K562 (cell line): ENCODE results near the gene KRT31.

ENCODE experiments used
- BRF1 ChIP-seq: IDR thresholded peaks from 3 replicates; pipeline ENCODE4 v1.6.1; 2011; ENCODE audit warnings: borderline replicate concordance, mild to moderate bottlenecking; ENCODE audit not compliant: insufficient read length; ENCODE audit errors: extremely low read depth
- CCAR2 ChIP-seq: fragments of 200-400 bp; formaldehyde crosslinking; IDR thresholded peaks from 2 replicates; pipeline ENCODE4 v1.6.1; 2017; ENCODE audit warnings: mild to moderate bottlenecking, low read depth, low read length
- CREB3 ChIP-seq: fragments of 450-650 bp; conservative IDR thresholded peaks from 2 replicates; pipeline ENCODE4 v1.6.1; 2016; ENCODE audit warnings: missing genetic modification characterization, low read depth, mild to moderate bottlenecking, missing compliant biosample characterization, moderate library complexity
- CTBP1 ChIP-seq: fragments of 450-650 bp; IDR thresholded peaks from 2 replicates; pipeline ENCODE4 v1.6.1; 2016; ENCODE audit warnings: borderline replicate concordance
- EHMT2 ChIP-seq: fragments of 450-650 bp; IDR thresholded peaks from 2 replicates; pipeline ENCODE4 v1.6.1; 2018; ENCODE audit warnings: antibody characterized with exemption
- MTF1 ChIP-seq: fragments of 250-450 bp; sonication (Bioruptor Pico); IDR thresholded peaks from 2 replicates; pipeline ENCODE4 v1.9.0; 2021; ENCODE audit warnings: moderate library complexity, mild to moderate bottlenecking, inconsistent platforms, borderline replicate concordance
- NFRKB ChIP-seq: fragments of 450-650 bp; IDR thresholded peaks from 2 replicates; pipeline ENCODE4 v1.6.1; 2016; ENCODE audit warnings: low read depth
- POLR2A ChIP-seq: fragments of 450-650 bp; conservative IDR thresholded peaks from 2 replicates; pipeline ENCODE4 v1.6.1; 2016
- RAD51 ChIP-seq: fragments of 450-650 bp; IDR thresholded peaks from 2 replicates; pipeline ENCODE4 v1.7.1; 2016; ENCODE audit warnings: low read depth, mild to moderate bottlenecking, borderline replicate concordance
- YY1 ChIP-seq, 3 experiments: IDR thresholded peaks; 2 replicates each; pipeline ENCODE4 v1.6.1; 2011; ENCODE audit warnings: low read length in 2 of 3, mild to moderate bottlenecking in 2 of 3, moderate library complexity in 2 of 3, borderline replicate concordance in 1 of 3, control low read depth in 1 of 3, low read depth in 1 of 3; ENCODE audit not compliant: insufficient read depth in 3 of 3, insufficient replicate concordance in 2 of 3, control insufficient read depth in 1 of 3, insufficient read length in 1 of 3; ENCODE audit errors: extremely low read depth in 1 of 3
- ZKSCAN8 ChIP-seq: fragments of 200-800 bp; sonication (Bioruptor generic); IDR thresholded peaks from 2 replicates; pipeline ENCODE4 v1.6.1; 2016; ENCODE audit warnings: missing genetic modification characterization, missing compliant biosample characterization
- ZNF511 ChIP-seq: sonication (generic); formaldehyde crosslinking; IDR thresholded peaks from 2 replicates; pipeline ENCODE4 v1.8.0; 2022; ENCODE audit warnings: mild to moderate bottlenecking, missing genetic modification reagents
- TF ChIP-seq, protein P1 (sequence below): IDR thresholded peaks from 2 replicates; pipeline ENCODE4 v1.6.1; 2016; ENCODE audit warnings: missing genetic modification characterization, missing compliant biosample characterization

- TF ChIP-seq MTF1 (CRISPR knock-in tag) = no peak
- TF ChIP-seq CREB3 (tag) = no peak
- TF ChIP-seq POLR2A = no peak
- TF ChIP-seq ZNF511 = no peak
- TF ChIP-seq, protein P1, sequence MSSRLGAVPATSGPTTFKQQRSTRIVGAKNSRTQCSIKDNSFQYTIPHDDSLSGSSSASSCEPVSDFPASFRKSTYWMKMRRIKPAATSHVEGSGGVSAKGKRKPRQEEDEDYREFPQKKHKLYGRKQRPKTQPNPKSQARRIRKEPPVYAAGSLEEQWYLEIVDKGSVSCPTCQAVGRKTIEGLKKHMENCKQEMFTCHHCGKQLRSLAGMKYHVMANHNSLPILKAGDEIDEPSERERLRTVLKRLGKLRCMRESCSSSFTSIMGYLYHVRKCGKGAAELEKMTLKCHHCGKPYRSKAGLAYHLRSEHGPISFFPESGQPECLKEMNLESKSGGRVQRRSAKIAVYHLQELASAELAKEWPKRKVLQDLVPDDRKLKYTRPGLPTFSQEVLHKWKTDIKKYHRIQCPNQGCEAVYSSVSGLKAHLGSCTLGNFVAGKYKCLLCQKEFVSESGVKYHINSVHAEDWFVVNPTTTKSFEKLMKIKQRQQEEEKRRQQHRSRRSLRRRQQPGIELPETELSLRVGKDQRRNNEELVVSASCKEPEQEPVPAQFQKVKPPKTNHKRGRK (tag) = no peak
- TF ChIP-seq CTBP1 = no peak
- TF ChIP-seq NFRKB = no peak
- no peak for TF ChIP-seq CCAR2
- no peak for TF ChIP-seq EHMT2
- no peak for TF ChIP-seq ZKSCAN8 (CRISPR knock-in tag)
- TF ChIP-seq BRF1 = no peak
- TF ChIP-seq YY1 (IDR thresholded peaks at IDR 0.05; ENCODE audit: borderline replicate concordance in 1 of 3, control insufficient read depth in 1 of 3, extremely low read depth in 1 of 3, insufficient read depth in 3 of 3, insufficient read length in 1 of 3, insufficient replicate concordance in 2 of 3, low read depth in 1 of 3, low read length in 2 of 3) = no peak
- no peak for TF ChIP-seq RAD51
Measured at GRCh38 chr17:41366070-41366469, 31.3 kb downstream of the KRT31 start.
